ENCODE results near the gene ST6GALNAC6.
"Not testable (repeated sequence)": the region's sequence is repeated elsewhere in the genome, so short reads cannot be mapped to it uniquely, and the experiment has no call there.

ST6GALNAC6 gene

GRCh38 chr9:127850286-127850830 lies 49.0 kb downstream of the ST6GALNAC6 start:
- H3K27me3 ChIP-seq (ENCODE audit: control insufficient read depth in 5 of 5, insufficient read depth in 4 of 5, low read length in 5 of 5): no peaks in the 10 kb centered on the region
- H3K9ac ChIP-seq (ENCODE audit: low read length in 5 of 5): peak overlapping the region in 3 of 5 donors; percentile 4 to 60 (median 26)
- H3K27ac ChIP-seq (ENCODE audit: low read depth, low read length): peak overlapping the region; percentile 86
- H3K4me3 ChIP-seq (ENCODE audit: low read depth in 1 of 5, low read length in 5 of 5): peak overlapping the region in 4 of 5 donors; percentile 29 to 96 (median 64)
- H3K4me1 ChIP-seq (ENCODE audit: control insufficient read depth in 5 of 5, insufficient read depth in 5 of 5, low read length in 5 of 5): peaks cover 3 to 88% (median 57%) of the 10 kb centered on the region in 5 donors
- peaks cover 0 to 30% (median 5%) of the 10 kb centered on the region in 5 donors for H3K36me3 ChIP-seq (ENCODE audit: control insufficient read depth in 5 of 5, insufficient read depth in 5 of 5, low read length in 5 of 5)
- peaks cover 0 to 8% (median 7%) of the 10 kb centered on the region in 5 donors for H3K9me3 ChIP-seq (ENCODE audit: control insufficient read depth in 5 of 5, low read length in 5 of 5)

GRCh38 chr9:127848756-127849504 lies 50.5 kb downstream of the ST6GALNAC6 start:
- H3K9me3 ChIP-seq (ENCODE audit: control insufficient read depth in 5 of 5, low read length in 5 of 5): peaks cover 0 to 8% (median 7%) of the 10 kb centered on the region in 5 donors
- peak overlapping the region in 1 of 5 donors; percentile 60 for H3K9ac ChIP-seq (ENCODE audit: low read length in 5 of 5)
- H3K4me3 ChIP-seq (ENCODE audit: low read depth in 1 of 5, low read length in 5 of 5): peak overlapping the region in 4 of 5 donors; percentile 32 to 96 (median 64)
- peaks cover 0 to 30% (median 5%) of the 10 kb centered on the region in 5 donors for H3K36me3 ChIP-seq (ENCODE audit: control insufficient read depth in 5 of 5, insufficient read depth in 5 of 5, low read length in 5 of 5)
- H3K27ac ChIP-seq (ENCODE audit: low read depth, low read length): peak overlapping the region; percentile 86
- peaks cover 3 to 87% (median 53%) of the 10 kb centered on the region in 5 donors for H3K4me1 ChIP-seq (ENCODE audit: control insufficient read depth in 5 of 5, insufficient read depth in 5 of 5, low read length in 5 of 5)
- no peaks in the 10 kb centered on the region for H3K27me3 ChIP-seq (ENCODE audit: control insufficient read depth in 5 of 5, insufficient read depth in 4 of 5, low read length in 5 of 5)

GRCh38 chr9:127847833-127848755 lies 51.3 kb downstream of the ST6GALNAC6 start:
- H3K36me3 ChIP-seq (ENCODE audit: control insufficient read depth in 5 of 5, insufficient read depth in 5 of 5, low read length in 5 of 5): peaks cover 0 to 31% (median 7%) of the 10 kb centered on the region in 5 donors
- H3K27me3 ChIP-seq (ENCODE audit: control insufficient read depth in 5 of 5, insufficient read depth in 4 of 5, low read length in 5 of 5): no peaks in the 10 kb centered on the region
- peaks cover 0 to 8% (median 7%) of the 10 kb centered on the region in 5 donors for H3K9me3 ChIP-seq (ENCODE audit: control insufficient read depth in 5 of 5, low read length in 5 of 5)
- H3K4me3 ChIP-seq (ENCODE audit: low read depth in 1 of 5, low read length in 5 of 5): peak overlapping the region in 3 of 5 donors; percentile 20 to 54 (median 52)
- peak overlapping the region; percentile 86 for H3K27ac ChIP-seq (ENCODE audit: low read depth, low read length)
- H3K4me1 ChIP-seq (ENCODE audit: control insufficient read depth in 5 of 5, insufficient read depth in 5 of 5, low read length in 5 of 5): peaks cover 3 to 82% (median 45%) of the 10 kb centered on the region in 5 donors
- peak overlapping the region in 2 of 5 donors; percentile 45 to 65 for H3K9ac ChIP-seq (ENCODE audit: low read length in 5 of 5)

- Histone ChIP-seq H3K36me3 (ENCODE audit: control insufficient read depth in 5 of 5, insufficient read depth in 5 of 5, low read length in 5 of 5) (peaks cover 0 to 31% (median 11%) of the 10 kb centered on the region in 5 donors), H3K27me3 (ENCODE audit: control insufficient read depth in 5 of 5, insufficient read depth in 4 of 5, low read length in 5 of 5) (no peaks in the 10 kb centered on the region), H3K4me3 (ENCODE audit: low read depth in 1 of 5, low read length in 5 of 5) (peak overlapping the region in 4 of 5 donors; percentile 20 to 55 (median 53)), H3K27ac (ENCODE audit: low read depth, low read length) (peak overlapping the region; percentile 86), H3K9me3 (ENCODE audit: control insufficient read depth in 5 of 5, low read length in 5 of 5) (peaks cover 0 to 8% (median 7%) of the 10 kb centered on the region in 5 donors), H3K4me1 (ENCODE audit: control insufficient read depth in 5 of 5, insufficient read depth in 5 of 5, low read length in 5 of 5) (peaks cover 3 to 78% (median 35%) of the 10 kb centered on the region in 5 donors), H3K9ac (ENCODE audit: low read length in 5 of 5) (peak overlapping the region in 2 of 5 donors; percentile 19 to 65)
Observed at GRCh38 chr9:127847178-127847510, 52.3 kb downstream of the ST6GALNAC6 start.

- H3K27me3 ChIP-seq (ENCODE audit: control insufficient read depth in 5 of 5, insufficient read depth in 4 of 5, low read length in 5 of 5): no peaks in the 10 kb centered on the region
- peak overlapping the region in 4 of 5 donors; percentile 7 to 69 (median 36) for H3K9ac ChIP-seq (ENCODE audit: low read length in 5 of 5)
- peak overlapping the region; percentile 86 for H3K27ac ChIP-seq (ENCODE audit: low read depth, low read length)
- peak overlapping the region in 4 of 5 donors; percentile 20 to 55 (median 53) for H3K4me3 ChIP-seq (ENCODE audit: low read depth in 1 of 5, low read length in 5 of 5)
- H3K36me3 ChIP-seq (ENCODE audit: control insufficient read depth in 5 of 5, insufficient read depth in 5 of 5, low read length in 5 of 5): peaks cover 0 to 31% (median 12%) of the 10 kb centered on the region in 5 donors
- peaks cover 3 to 79% (median 32%) of the 10 kb centered on the region in 5 donors for H3K4me1 ChIP-seq (ENCODE audit: control insufficient read depth in 5 of 5, insufficient read depth in 5 of 5, low read length in 5 of 5)
- peaks cover 0 to 8% (median 7%) of the 10 kb centered on the region in 5 donors for H3K9me3 ChIP-seq (ENCODE audit: control insufficient read depth in 5 of 5, low read length in 5 of 5)
Observed at GRCh38 chr9:127846443-127847177, 52.8 kb downstream of the ST6GALNAC6 start.

GRCh38 chr9:127845619-127846018 lies 53.8 kb downstream of the ST6GALNAC6 start:
- Histone ChIP-seq H3K4me3 (ENCODE audit: low read depth in 1 of 5, low read length in 5 of 5) (peak overlapping the region in 3 of 5 donors; percentile 6 to 28 (median 10)), H3K9ac (ENCODE audit: low read length in 5 of 5) (peak overlapping the region in 3 of 5 donors; percentile 42 to 69 (median 48)), H3K4me1 (ENCODE audit: control insufficient read depth in 5 of 5, insufficient read depth in 5 of 5, low read length in 5 of 5) (peaks cover 6 to 85% (median 32%) of the 10 kb centered on the region in 5 donors), H3K27ac (ENCODE audit: low read depth, low read length) (peak overlapping the region; percentile 86), H3K36me3 (ENCODE audit: control insufficient read depth in 5 of 5, insufficient read depth in 5 of 5, low read length in 5 of 5) (peaks cover 0 to 41% (median 22%) of the 10 kb centered on the region in 5 donors)
- not testable (repeated sequence) for H3K27me3 ChIP-seq (ENCODE audit: control insufficient read depth in 5 of 5, insufficient read depth in 4 of 5, low read length in 5 of 5); H3K9me3 ChIP-seq (ENCODE audit: control insufficient read depth in 5 of 5, low read length in 5 of 5)

- Histone ChIP-seq H3K9me3 (ENCODE audit: control insufficient read depth in 5 of 5, low read length in 5 of 5) (peaks cover 0 to 8% (median 7%) of the 10 kb centered on the region in 5 donors), H3K36me3 (ENCODE audit: control insufficient read depth in 5 of 5, insufficient read depth in 5 of 5, low read length in 5 of 5) (peaks cover 0 to 39% (median 25%) of the 10 kb centered on the region in 5 donors), H3K27me3 (ENCODE audit: control insufficient read depth in 5 of 5, insufficient read depth in 4 of 5, low read length in 5 of 5) (no peaks in the 10 kb centered on the region), H3K4me1 (ENCODE audit: control insufficient read depth in 5 of 5, insufficient read depth in 5 of 5, low read length in 5 of 5) (peaks cover 8 to 85% (median 35%) of the 10 kb centered on the region in 5 donors), H3K9ac (ENCODE audit: low read length in 5 of 5) (peak overlapping the region in 2 of 5 donors; percentile 42 to 68), H3K4me3 (ENCODE audit: low read depth in 1 of 5, low read length in 5 of 5) (peak overlapping the region in 1 of 5 donors; percentile 28), H3K27ac (ENCODE audit: low read depth, low read length) (peak overlapping the region; percentile 86)
Observed at GRCh38 chr9:127844821-127845359, 54.5 kb downstream of the ST6GALNAC6 start.

- Histone ChIP-seq H3K9ac (ENCODE audit: low read length in 5 of 5) (peak overlapping the region in 1 of 5 donors; percentile 17), H3K4me1 (ENCODE audit: control insufficient read depth in 5 of 5, insufficient read depth in 5 of 5, low read length in 5 of 5) (peaks cover 29 to 85% (median 52%) of the 10 kb centered on the region in 5 donors), H3K9me3 (ENCODE audit: control insufficient read depth in 5 of 5, low read length in 5 of 5) (no peaks in the 10 kb centered on the region), H3K27me3 (ENCODE audit: control insufficient read depth in 5 of 5, insufficient read depth in 4 of 5, low read length in 5 of 5) (no peaks in the 10 kb centered on the region), H3K36me3 (ENCODE audit: control insufficient read depth in 5 of 5, insufficient read depth in 5 of 5, low read length in 5 of 5) (peaks cover 0 to 33% (median 29%) of the 10 kb centered on the region in 5 donors), H3K27ac (ENCODE audit: low read depth, low read length) (peak overlapping the region; percentile 93), H3K4me3 (ENCODE audit: low read depth in 1 of 5, low read length in 5 of 5) (no peak overlapping the region)
Observed at GRCh38 chr9:127841087-127841835, 58.1 kb downstream of the ST6GALNAC6 start.

All from subcutaneous abdominal adipose tissue (tissue), 5 donors.